Measurements from ENCODE around the gene OR1K1. TPM values are rescaled to one million over a fixed set of nuclear protein-coding genes. Genes with fewer than 3 reads are reported as not detected.

The OR1K1 gene, protein sequence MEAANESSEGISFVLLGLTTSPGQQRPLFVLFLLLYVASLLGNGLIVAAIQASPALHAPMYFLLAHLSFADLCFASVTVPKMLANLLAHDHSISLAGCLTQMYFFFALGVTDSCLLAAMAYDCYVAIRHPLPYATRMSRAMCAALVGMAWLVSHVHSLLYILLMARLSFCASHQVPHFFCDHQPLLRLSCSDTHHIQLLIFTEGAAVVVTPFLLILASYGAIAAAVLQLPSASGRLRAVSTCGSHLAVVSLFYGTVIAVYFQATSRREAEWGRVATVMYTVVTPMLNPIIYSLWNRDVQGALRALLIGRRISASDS
- polyA plus RNA-seq (2011; rRNA removed): not detected in 2 replicates
- polyA minus RNA-seq (2011; rRNA and poly(A)+ RNA removed): not detected in 2 replicates

DNA sequence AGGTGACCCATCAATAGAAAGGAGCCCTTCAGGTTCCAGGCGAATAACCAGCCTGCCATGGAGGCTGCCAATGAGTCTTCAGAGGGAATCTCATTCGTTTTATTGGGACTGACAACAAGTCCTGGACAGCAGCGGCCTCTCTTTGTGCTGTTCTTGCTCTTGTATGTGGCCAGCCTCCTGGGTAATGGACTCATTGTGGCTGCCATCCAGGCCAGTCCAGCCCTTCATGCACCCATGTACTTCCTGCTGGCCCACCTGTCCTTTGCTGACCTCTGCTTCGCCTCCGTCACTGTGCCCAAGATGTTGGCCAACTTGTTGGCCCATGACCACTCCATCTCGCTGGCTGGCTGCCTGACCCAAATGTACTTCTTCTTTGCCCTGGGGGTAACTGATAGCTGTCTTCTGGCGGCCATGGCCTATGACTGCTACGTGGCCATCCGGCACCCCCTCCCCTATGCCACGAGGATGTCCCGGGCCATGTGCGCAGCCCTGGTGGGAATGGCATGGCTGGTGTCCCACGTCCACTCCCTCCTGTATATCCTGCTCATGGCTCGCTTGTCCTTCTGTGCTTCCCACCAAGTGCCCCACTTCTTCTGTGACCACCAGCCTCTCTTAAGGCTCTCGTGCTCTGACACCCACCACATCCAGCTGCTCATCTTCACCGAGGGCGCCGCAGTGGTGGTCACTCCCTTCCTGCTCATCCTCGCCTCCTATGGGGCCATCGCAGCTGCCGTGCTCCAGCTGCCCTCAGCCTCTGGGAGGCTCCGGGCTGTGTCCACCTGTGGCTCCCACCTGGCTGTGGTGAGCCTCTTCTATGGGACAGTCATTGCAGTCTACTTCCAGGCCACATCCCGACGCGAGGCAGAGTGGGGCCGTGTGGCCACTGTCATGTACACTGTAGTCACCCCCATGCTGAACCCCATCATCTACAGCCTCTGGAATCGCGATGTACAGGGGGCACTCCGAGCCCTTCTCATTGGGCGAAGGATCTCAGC lies at the start of gene OR1K1:
Gene OR1K1, plus strand, starts transcription at position 58 of the 995 bp plus-strand sequence. Its CDS starts 0 bp downstream, at position 58.
- ChIA-PET CTCF (no interaction called here), POLR2A (no interaction called here)
- DNase-seq (ENCODE audit: low read depth): no peak

DNA sequence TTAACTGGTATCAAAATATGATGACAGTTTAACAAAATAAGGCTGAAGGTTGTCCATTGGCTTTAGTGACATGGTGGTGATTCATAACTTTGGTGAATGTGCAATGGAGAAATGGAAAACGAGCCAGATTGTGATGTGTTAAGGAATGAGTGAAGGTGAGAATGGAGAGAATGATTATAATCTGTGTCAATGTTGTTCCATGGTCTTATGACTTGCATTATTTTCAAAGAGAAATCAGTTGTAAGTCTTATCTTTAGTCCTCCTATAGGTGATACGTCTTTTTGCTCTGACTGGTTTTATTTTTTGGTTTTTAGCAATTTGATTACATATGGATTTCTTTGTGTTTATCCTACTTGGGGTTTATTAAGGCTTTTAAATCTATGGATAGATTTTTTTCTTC lies 45.1 kb upstream of the OR1K1 start:
- ChIA-PET CTCF (no interaction called here), POLR2A (no interaction called here)
- TF ChIP-seq, protein P1, sequence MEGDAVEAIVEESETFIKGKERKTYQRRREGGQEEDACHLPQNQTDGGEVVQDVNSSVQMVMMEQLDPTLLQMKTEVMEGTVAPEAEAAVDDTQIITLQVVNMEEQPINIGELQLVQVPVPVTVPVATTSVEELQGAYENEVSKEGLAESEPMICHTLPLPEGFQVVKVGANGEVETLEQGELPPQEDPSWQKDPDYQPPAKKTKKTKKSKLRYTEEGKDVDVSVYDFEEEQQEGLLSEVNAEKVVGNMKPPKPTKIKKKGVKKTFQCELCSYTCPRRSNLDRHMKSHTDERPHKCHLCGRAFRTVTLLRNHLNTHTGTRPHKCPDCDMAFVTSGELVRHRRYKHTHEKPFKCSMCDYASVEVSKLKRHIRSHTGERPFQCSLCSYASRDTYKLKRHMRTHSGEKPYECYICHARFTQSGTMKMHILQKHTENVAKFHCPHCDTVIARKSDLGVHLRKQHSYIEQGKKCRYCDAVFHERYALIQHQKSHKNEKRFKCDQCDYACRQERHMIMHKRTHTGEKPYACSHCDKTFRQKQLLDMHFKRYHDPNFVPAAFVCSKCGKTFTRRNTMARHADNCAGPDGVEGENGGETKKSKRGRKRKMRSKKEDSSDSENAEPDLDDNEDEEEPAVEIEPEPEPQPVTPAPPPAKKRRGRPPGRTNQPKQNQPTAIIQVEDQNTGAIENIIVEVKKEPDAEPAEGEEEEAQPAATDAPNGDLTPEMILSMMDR (IDR thresholded peaks at IDR 0.05; ENCODE audit: insufficient read depth, low read depth, low read length): no peak
- Histone ChIP-seq H3K27me3 (ENCODE audit: control insufficient read depth, insufficient read depth, low read length) (0 out of 2 replicates have a peak, but pooled peaks cover 1% of the 10 kb centered on the region), H3K4me3 (ENCODE audit: low read depth, low read length) (no peak overlapping the region), H3K36me3 (ENCODE audit: control insufficient read depth, insufficient read depth, low read length) (no peaks in the 10 kb centered on the region)
- DNase-seq (ENCODE audit: low read depth): no peak

More for the DNA sequence above, at the start of gene OR1K1:
- Histone ChIP-seq H3K27me3 (ENCODE audit: control insufficient read depth, insufficient read depth, low read length) (no peaks in the 10 kb centered on the region), H3K36me3 (ENCODE audit: control insufficient read depth, insufficient read depth, low read length) (no peaks in the 10 kb centered on the region), H3K4me3 (ENCODE audit: low read depth, low read length) (no peak within 1 kb of the TSS)
- TF ChIP-seq, protein P1 (IDR thresholded peaks at IDR 0.05; ENCODE audit: insufficient read depth, low read depth, low read length): no peak

DNA sequence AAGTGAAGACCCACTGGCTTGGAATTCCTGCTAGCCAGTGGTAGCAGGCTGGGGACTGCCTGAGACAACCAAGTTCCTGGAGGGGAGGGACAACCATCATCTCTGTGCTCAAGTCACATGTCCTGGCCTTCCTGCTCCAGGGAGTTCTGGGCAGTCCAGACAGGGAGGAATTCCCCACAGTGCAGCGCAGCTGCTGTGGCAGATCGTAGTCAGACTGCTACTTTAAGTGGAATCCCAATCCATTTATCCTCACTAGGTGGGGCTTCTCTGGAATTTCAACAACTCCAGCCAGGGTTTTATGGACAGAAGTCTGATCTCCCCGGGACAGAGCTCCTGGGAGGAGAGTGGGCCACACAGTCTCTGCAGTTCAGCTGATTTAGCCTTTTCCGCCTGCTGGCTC lies 32.1 kb upstream of the OR1K1 start:
- no peak for DNase-seq (ENCODE audit: low read depth)
- no peak overlapping the region for H3K4me3 ChIP-seq (ENCODE audit: low read depth, low read length)
- CTCF ChIA-PET: no interaction called here
- POLR2A ChIA-PET: no interaction called here
- H3K27me3 ChIP-seq (ENCODE audit: control insufficient read depth, insufficient read depth, low read length): no peaks in the 10 kb centered on the region
- no peaks in the 10 kb centered on the region for H3K36me3 ChIP-seq (ENCODE audit: control insufficient read depth, insufficient read depth, low read length)
- TF ChIP-seq, protein P1 (IDR thresholded peaks at IDR 0.05; ENCODE audit: insufficient read depth, low read depth, low read length): no peak

DNA sequence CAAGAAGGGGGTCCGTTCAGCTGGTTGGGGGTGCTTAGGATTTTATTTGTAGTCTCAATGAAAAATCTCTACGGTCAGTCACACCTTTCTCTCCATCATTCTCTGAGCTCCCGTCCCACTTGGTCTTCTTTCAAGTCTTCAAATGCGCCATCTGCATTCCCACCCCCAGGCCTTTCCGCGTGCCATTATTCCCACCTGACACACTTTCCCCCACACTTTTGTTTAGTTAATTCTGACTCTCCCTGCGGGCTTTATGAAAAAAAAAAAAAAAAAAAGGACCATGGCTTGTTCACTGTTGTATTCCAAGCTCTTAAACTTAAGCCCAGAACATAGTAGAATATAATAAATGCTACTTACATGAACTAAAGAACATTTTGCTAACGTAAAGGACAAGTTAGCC lies 22.9 kb upstream of the OR1K1 start:
- ChIA-PET POLR2A (no interaction called here), CTCF (interaction anchor here (1.5 kb wide), 1 partner anchor 278 kb away, joined by 3 read pairs; no protein-coding TSS in a partner anchor)
- no peaks in the 10 kb centered on the region for H3K36me3 ChIP-seq (ENCODE audit: control insufficient read depth, insufficient read depth, low read length)
- H3K4me3 ChIP-seq (ENCODE audit: low read depth, low read length): no peak overlapping the region
- TF ChIP-seq, protein P1 (IDR thresholded peaks at IDR 0.05; ENCODE audit: insufficient read depth, low read depth, low read length): no peak
- no peaks in the 10 kb centered on the region for H3K27me3 ChIP-seq (ENCODE audit: control insufficient read depth, insufficient read depth, low read length)
- no peak for DNase-seq (ENCODE audit: low read depth)
